GM12891 (cell line): ENCODE measurements around the gene ZCCHC17.

Experiments
- POLR2A ChIP-seq: IDR thresholded peaks from 2 replicates; pipeline ENCODE4 v1.6.1; 2011; ENCODE audit warnings: low read depth, low read length, control low read depth
- SPI1 ChIP-seq: IDR thresholded peaks from 2 replicates; pipeline ENCODE4 v1.6.1; 2011; ENCODE audit warnings: low read depth, low read length, control low read depth
- TAF1 ChIP-seq: IDR thresholded peaks from 2 replicates; pipeline ENCODE4 v1.6.1; 2011; ENCODE audit warnings: low read depth, low read length, control low read depth

DNA sequence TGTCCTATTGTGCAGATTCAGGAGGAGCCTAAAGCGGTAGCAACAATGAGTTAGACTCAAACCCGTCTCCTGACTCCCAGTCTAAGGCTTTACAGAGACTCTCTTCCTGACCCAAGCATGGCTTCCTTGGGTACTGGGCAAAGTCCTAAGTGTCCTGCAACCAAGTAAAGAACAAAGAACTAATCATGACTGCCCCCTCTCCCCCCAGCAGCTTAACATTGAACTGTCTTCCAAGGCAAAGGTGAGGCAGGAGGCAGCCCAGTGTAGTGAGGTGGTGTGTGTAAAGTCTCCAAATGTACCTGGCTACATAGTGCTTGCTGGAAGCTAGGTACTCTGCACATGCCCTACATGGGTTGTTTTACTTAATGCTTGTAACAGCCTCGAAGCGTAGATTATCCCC lies 73.7 kb downstream of the ZCCHC17 start:
- TF ChIP-seq POLR2A (no peak), SPI1 (no peak), TAF1 (no peak)
